Measurements from ENCODE around the gene POTEC. TPM values are rescaled to one million over a fixed set of nuclear protein-coding genes. Genes with fewer than 3 reads are reported as not detected.
"Not testable (repeated sequence)": the region's sequence is repeated elsewhere in the genome, so short reads cannot be mapped to it uniquely, and the experiment has no call there.

Gene POTEC
- total RNA-seq = under 0.01 TPM

GRCh38 chr18:14543446-14543964, at the start of gene POTEC:
Gene POTEC, minus strand, starts transcription at chr18:14543600. Its CDS starts 454 bp downstream, at chr18:14543146.
- DNase-seq (ENCODE audit: low spot score in 2 of 2); FAIRE-seq: not testable (repeated sequence)

DNA sequence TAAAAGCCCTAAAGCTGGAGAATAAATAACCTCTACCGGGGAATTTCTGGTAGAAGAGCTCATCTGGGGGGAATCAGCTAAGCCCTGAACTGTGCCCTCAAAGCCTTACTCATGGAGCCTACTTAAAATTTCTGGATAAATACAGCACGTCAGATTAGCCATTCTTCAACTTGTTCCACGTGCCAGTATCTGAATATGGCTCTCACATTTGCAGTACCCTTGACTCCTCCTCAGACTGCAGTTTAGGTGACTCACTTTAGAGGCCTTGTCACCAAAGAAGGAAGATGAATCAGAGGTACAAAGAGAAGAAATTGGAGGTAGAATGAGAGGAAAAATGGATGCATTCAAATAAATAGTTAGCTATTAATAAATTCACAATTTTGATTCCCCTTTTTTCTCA, 34.6 kb upstream of the POTEC start:
- no peak for FAIRE-seq
- no peak for DNase-seq (ENCODE audit: low spot score in 2 of 2)

DNA sequence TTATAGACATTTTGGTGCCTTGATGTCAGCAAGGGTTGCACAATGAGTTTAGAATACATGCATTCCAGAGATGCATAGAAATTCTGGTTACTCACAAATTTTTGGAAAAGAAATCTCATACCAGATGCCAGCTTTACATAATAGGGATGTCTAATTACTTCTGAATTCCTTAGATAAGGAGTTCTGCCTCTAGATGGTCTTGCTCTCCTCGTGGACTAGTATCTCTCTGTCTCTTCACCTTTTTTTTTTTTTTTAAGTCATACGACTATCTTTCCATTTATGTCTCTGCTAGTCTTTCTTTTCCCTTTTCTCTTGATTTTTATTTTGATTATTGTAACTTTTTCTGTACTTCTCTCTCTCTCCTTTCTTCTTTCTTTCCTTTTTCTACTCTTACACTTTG, 16.1 kb upstream of the POTEC start:
- not testable (repeated sequence) for FAIRE-seq; DNase-seq (ENCODE audit: low spot score in 2 of 2)

- not testable (repeated sequence) for FAIRE-seq; DNase-seq (ENCODE audit: low spot score in 2 of 2)
Observed at GRCh38 chr18:14531659-14532058, 11.7 kb downstream of the POTEC start.

DNA sequence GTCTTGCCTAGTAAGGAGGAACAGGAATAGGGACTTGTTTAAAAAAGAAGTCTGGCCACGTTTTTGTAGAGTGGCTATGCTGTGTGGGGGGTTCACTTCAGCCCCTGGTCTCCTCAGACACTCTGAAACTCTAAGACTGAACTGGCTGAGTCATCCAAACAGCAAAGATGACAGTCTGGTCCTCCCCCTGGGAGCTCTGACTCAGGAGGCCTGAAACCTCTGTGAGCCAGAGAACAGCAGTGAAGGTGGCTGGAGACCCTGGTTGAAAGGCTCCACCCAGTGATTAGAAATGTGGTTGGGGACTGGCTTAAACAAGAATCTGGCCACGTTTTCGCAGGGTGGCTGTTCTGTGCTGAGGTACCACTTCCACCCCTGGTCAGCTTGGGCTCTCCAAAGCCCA, 32.7 kb downstream of the POTEC start:
- FAIRE-seq = not testable (repeated sequence)

DNA sequence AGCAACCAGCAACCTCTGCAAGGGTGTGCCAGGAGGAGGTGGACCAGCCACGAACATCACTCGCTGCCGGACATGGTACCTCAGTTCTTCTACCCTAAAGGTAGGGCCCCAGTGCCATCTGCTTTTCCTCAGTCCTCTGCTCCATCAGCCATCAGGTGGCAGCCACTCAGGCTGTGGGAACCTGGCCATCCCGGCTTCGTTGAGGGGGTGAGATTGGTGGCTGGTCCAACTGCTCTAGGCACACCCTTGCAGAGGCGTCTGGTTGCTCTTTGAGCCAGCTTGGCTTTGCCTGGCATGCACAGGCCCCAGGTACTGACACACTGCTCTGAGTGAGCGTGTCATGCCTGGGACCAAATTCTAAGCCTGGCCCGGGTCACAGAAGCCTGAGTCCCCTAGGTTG, 39.7 kb downstream of the POTEC start:
- not testable (repeated sequence) for DNase-seq (ENCODE audit: low spot score in 2 of 2); FAIRE-seq

More for the DNA sequence above, 32.7 kb downstream of the POTEC start:
- DNase-seq (ENCODE audit: low spot score in 2 of 2) = not testable (repeated sequence)

GRCh38 chr18:14501894-14502293, 41.5 kb downstream of the POTEC start:
- FAIRE-seq; DNase-seq (ENCODE audit: low spot score in 2 of 2): not testable (repeated sequence)

- DNase-seq (ENCODE audit: low spot score in 2 of 2); FAIRE-seq: not testable (repeated sequence)
Observed at GRCh38 chr18:14489256-14490014, 54.0 kb downstream of the POTEC start.

- not testable (repeated sequence) for FAIRE-seq
Observed at GRCh38 chr18:14488789-14489188, 54.6 kb downstream of the POTEC start.

GRCh38 chr18:14486926-14487580, 56.3 kb downstream of the POTEC start:
- FAIRE-seq; DNase-seq (ENCODE audit: low spot score in 2 of 2): not testable (repeated sequence)

More at GRCh38 chr18:14488789-14489188, 54.6 kb downstream of the POTEC start:
- DNase-seq (ENCODE audit: low spot score in 2 of 2) = not testable (repeated sequence)

DNA sequence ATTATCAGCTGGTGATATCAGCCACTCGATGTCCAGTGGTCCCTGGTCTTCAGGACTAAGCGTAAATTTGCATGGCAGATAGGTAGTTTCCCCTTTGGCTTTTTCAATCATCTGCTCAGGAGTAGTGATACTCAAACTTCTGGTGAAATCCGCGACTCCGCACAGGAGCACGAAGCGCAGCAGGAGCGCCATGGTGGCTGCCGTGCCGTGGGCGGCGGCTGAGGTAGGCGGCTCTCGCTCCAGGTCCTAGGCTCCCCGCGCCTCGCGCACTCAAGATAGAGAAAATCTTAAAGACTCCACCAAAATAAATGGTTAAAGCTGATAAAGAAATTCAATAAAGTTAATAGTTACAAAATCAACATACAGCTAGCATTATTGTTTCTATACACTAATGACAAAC, 64.3 kb downstream of the POTEC start:
- DNase-seq (ENCODE audit: low spot score in 2 of 2); FAIRE-seq: not testable (repeated sequence)

DNA sequence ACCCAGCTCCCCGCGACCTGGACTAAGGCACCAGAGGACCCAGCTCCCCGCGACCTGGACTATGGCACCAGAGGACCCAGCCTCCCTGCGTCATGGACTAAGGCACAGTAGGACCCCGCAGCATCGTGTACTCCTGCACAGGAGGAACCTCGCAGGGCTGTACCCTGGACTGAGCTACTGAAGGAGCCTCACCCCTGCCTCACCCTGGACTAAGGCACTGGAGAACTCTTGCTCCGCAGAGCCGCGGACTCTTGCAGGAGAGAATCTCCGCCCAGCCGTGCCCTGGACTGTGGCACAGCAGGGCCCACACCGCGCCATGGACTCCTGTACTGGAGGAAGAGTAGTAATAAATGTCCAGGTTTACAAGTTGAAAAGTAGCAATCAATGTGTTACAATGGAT, 67.9 kb downstream of the POTEC start:
- not testable (repeated sequence) for DNase-seq (ENCODE audit: low spot score in 2 of 2); FAIRE-seq

GRCh38 chr18:14474752-14475151, 68.6 kb downstream of the POTEC start:
- not testable (repeated sequence) for DNase-seq (ENCODE audit: low spot score in 2 of 2); FAIRE-seq

DNA sequence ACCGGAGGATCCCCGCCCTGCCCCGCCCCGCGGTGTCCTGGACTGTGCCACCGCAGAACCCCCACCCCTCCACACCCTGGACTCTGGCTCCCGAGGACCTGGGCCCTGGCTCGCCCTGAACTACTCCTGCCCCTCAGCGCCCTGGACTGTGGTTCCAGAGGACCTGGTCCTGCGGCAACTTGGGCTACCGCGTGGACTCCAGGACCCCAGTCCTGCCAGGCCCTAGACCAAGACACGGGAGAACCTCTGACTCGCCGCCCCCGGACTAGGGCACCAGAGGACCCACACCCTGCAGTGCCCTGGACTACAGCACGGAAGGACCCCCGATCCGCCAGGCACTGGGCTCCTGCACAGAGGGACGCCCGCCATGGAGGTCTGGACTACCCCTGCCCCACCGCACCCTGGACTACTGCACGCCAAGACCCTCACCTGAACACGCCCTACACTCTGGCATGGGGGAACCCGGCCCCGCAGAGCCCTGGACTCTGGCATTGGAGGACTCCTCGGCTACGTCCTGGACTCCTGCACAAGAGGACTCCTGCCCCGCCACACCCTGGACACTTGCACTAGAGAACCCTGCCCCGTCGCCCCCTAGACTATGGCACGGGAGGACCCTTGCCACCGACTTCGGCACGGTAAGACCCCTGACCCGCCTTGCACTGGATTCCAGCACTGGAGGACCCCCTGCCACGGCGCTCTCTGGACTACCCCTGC, 69.2 kb downstream of the POTEC start:
- not testable (repeated sequence) for FAIRE-seq; DNase-seq (ENCODE audit: low spot score in 2 of 2)

DNA sequence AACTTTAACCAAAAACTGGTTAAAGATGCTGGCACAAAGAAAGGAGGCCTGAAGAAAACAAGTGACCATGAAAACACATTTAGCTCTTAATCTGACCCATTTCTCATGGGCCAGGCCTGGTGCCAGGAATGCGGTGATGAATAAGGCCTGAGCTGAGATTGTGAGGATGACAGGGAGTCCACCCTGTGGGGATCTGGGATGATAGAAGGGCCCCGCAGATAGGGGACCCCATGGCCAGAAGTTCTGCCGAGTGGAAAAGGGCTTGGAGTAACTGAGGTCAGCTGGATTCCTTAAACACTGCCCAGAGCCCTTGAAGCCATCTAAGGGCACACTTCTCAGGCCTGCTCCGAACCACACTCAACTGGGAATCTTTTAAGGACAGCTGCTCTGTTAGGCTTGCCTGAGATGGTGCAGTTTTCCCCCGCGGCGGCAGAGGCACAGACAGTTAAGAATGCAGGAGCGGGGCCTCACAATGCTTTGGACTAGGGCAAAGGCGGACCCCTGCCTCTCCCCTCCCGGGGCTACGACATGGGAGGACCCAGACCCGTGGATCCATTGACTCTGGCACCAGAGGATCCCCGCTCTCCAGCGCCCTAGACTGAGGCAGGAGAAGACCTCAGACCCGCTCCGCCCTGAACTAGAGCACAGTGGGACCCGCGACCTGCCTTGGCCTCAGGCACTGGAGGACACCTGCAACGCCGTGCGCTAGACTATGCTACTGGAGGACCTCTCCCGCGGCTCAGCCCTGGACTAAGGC, 70.0 kb downstream of the POTEC start:
- DNase-seq (ENCODE audit: low spot score in 2 of 2); FAIRE-seq: not testable (repeated sequence)

DNA sequence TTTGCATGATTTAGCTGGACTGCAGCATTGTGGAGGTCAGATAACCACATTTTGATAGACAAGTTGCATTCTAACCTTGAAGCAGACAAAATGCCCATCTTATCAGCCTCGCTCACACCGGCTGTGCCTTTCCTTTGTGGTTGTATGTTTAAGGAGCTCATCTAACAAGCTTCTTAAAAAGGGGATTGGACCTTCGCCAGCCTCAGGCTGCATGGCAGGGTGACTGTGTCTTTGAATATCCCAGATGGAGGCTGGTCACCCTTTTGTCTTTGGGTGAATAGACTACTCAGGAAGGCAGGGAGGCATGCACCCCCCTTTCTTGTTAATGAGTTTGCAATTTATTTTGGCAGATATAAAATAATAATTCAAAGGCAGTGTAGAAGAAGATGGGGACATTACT, 72.1 kb downstream of the POTEC start:
- not testable (repeated sequence) for DNase-seq (ENCODE audit: low spot score in 2 of 2); FAIRE-seq

- not testable (repeated sequence) for FAIRE-seq; DNase-seq (ENCODE audit: low spot score in 2 of 2)
Observed at GRCh38 chr18:14470446-14470845, 73.0 kb downstream of the POTEC start.

DNA sequence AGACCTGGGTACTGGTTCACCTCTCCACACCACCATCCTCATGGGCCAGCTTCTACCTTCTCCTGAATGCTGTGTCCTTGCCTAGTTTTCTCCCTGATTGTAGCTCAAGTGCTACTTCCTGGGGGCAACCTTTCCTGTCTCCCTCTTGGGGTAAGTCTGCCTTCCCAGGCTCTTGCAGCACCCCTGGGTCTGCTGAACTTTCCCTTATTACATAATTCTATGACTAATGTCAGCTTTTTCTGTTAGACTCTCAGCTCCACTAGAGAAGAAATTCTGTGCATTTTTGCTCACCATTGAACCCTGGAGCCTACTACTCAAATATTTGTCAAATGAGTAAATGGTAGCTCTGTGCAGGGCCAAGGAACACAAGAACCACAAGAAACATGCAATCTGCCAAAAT, 73.4 kb downstream of the POTEC start:
- not testable (repeated sequence) for FAIRE-seq

DNA sequence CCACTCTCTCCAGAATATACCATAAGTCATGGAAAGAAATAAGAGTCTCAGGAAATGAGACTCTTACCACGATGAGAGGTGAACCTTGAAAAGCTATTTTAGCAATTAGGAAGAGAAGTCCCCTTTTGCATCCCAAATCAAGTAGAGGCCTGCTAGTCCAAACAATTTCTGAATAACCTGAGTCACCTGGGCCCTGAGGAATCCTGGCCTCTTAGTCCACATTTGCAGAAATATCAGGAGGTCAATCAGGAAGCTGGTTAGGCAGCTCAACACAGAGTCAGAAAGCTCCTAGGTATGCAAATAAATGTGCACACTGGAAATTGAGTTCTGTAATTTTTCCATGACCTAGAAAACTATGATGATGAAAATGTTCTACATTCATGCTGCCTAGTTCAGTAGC, 77.4 kb downstream of the POTEC start:
- not testable (repeated sequence) for DNase-seq (ENCODE audit: low spot score in 2 of 2); FAIRE-seq

More for the DNA sequence above, 73.4 kb downstream of the POTEC start:
- DNase-seq (ENCODE audit: low spot score in 2 of 2) = not testable (repeated sequence)
